ENCODE results near the gene NAT14.

DNA sequence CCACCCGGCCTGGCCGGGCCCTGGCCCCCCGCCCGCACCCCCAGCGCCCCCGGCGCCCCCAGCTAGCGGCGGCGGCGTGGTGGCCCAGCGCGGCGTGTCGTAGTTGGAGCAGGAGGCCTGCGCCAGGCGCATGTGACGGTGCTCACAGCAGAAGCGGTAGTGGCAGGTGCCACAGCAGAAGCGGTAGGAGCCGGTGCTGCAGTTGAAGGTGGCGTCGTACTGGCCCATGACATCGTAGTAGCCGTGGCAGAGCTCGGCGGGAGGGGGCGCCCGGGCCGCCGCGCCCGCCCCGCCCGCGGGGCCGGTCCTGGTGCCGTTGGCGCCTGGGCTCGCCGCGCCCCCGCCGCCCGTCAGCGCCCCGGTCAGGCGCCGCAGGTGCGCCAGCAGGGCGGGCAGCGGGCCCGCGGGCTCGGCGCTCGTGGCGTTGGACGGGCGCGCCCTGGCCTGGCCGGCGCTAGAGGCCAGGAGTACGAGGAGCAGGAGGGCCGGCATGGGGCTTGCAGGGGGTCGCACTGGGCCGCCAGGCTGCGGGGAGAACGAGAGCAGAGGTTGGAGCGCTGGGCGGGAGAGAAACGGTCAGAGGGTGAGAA, 42.5 kb upstream of the NAT14 start:
- no peak for TF ChIP-seq CTCF (IDR thresholded peaks at IDR 0.05 in 4 of 5, conservative IDR thresholded peaks at IDR 0.05 in 1 of 5)
- TF ChIP-seq POLR2A (IDR thresholded peaks at IDR 0.05), result no peak
